SH-SY5Y (cell line): ENCODE results near the gene UBE4B.

Source experiments
- GATA2 ChIP-seq: IDR thresholded peaks from 2 replicates; pipeline ENCODE4 v1.6.1; 2011; ENCODE audit warnings: mild to moderate bottlenecking, low read depth, low read length
- GATA3 ChIP-seq: IDR thresholded peaks from 2 replicates; pipeline ENCODE4 v1.6.1; 2011; ENCODE audit warnings: low read depth, mild to moderate bottlenecking, low read length, moderate library complexity

DNA sequence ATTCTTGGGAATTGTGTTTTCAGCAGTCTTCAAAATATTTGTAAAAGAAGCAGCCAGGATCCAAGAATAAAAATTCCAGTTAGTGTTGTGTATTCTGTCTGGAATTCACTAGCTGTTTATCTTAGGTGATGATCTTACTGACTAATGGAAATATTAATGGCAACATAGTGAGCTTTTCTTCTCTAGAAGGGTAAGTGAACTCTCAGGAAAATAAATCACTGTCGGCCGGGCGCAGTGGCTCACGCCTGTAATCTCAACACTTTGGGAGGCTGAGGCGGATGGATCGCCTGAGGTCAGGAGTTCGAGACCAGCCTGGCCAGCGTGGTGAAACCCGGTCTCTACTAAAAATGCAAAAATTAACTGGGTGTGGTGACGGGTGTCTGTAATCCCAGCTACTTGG, 90.2 kb downstream of the UBE4B start:
- no peak for TF ChIP-seq GATA2
- no peak for TF ChIP-seq GATA3
